ENCODE results near the gene CNKSR3.

CNKSR3 gene

GRCh38 chr6:154460306-154461071 lies 50.0 kb downstream of the CNKSR3 start:
- TF ChIP-seq CTCF (IDR thresholded peaks at IDR 0.05): no peak
- Mint-ChIP-seq H3K9me3 (no peaks in the 10 kb centered on the region), H3K27ac (peak overlapping the region; percentile 95), H3K36me3 (ENCODE audit: low read depth) (peaks cover 4% of the 10 kb centered on the region), H3K4me3 (no peak overlapping the region), H3K27me3 (ENCODE audit: low read depth, poor library complexity) (peaks cover 2% of the 10 kb centered on the region), H3K4me1 (peaks cover 66% of the 10 kb centered on the region)
- DNase-seq: no peak

GRCh38 chr6:154459513-154459912 lies 51.0 kb downstream of the CNKSR3 start:
- no peak for DNase-seq
- no peak overlapping the region for H3K4me3 Mint-ChIP-seq
- peaks cover 64% of the 10 kb centered on the region for H3K4me1 Mint-ChIP-seq
- no peaks in the 10 kb centered on the region for H3K9me3 Mint-ChIP-seq
- peaks cover 2% of the 10 kb centered on the region for H3K27me3 Mint-ChIP-seq (ENCODE audit: low read depth, poor library complexity)
- no peak for TF ChIP-seq CTCF (IDR thresholded peaks at IDR 0.05)
- peaks cover 4% of the 10 kb centered on the region for H3K36me3 Mint-ChIP-seq (ENCODE audit: low read depth)
- peak overlapping the region; percentile 95 for H3K27ac Mint-ChIP-seq

- no peaks in the 10 kb centered on the region for H3K9me3 Mint-ChIP-seq
- peak overlapping the region; percentile 95 for H3K27ac Mint-ChIP-seq
- H3K36me3 Mint-ChIP-seq (ENCODE audit: low read depth): peaks cover 4% of the 10 kb centered on the region
- TF ChIP-seq CTCF (IDR thresholded peaks at IDR 0.05): no peak
- H3K27me3 Mint-ChIP-seq (ENCODE audit: low read depth, poor library complexity): peaks cover 2% of the 10 kb centered on the region
- DNase-seq: no peak
- H3K4me3 Mint-ChIP-seq: peak overlapping the region; percentile 37
- peaks cover 61% of the 10 kb centered on the region for H3K4me1 Mint-ChIP-seq
Measured at GRCh38 chr6:154458565-154459470, 51.7 kb downstream of the CNKSR3 start.

GRCh38 chr6:154457881-154458284 lies 52.6 kb downstream of the CNKSR3 start:
- Mint-ChIP-seq H3K27me3 (ENCODE audit: low read depth, poor library complexity) (peaks cover 2% of the 10 kb centered on the region), H3K4me3 (no peak overlapping the region), H3K27ac (no peak overlapping the region), H3K36me3 (ENCODE audit: low read depth) (peaks cover 4% of the 10 kb centered on the region), H3K4me1 (peaks cover 64% of the 10 kb centered on the region), H3K9me3 (no peaks in the 10 kb centered on the region)
- no peak for TF ChIP-seq CTCF (IDR thresholded peaks at IDR 0.05)
- no peak for DNase-seq

- DNase-seq: no peak
- TF ChIP-seq CTCF (IDR thresholded peaks at IDR 0.05): no peak
- Mint-ChIP-seq H3K4me3 (no peak overlapping the region), H3K4me1 (peaks cover 70% of the 10 kb centered on the region), H3K9me3 (no peaks in the 10 kb centered on the region), H3K36me3 (ENCODE audit: low read depth) (peaks cover 11% of the 10 kb centered on the region), H3K27ac (no peak overlapping the region), H3K27me3 (ENCODE audit: low read depth, poor library complexity) (peaks cover 2% of the 10 kb centered on the region)
Measured at GRCh38 chr6:154457046-154457713, 53.3 kb downstream of the CNKSR3 start.

All from nephron progenitor cell (in vitro differentiated cells).